GM12878 (cell line): ENCODE measurements around the gene MFN1. TPM values are rescaled to one million over a fixed set of nuclear protein-coding genes. Genes with fewer than 3 reads are reported as not detected.

Source experiments
- ATAC-seq: fragments of 200-7000 bp; cut with Tn5 transposase; 3 replicates; pipeline ENCODE4 v1.9.1; 2020; ENCODE audit warnings: mild to moderate bottlenecking, moderate library complexity
- BruUV-seq: library from RNA; stranded (reverse); fragments of 400-500 nt; replicated peaks from 2 replicates; lab custom pipeline; 2021; lab: Mats Ljungman, UMichigan
- CTCF ChIA-PET: fragments of 300-600 bp; sonication (Branson Sonifier 250); formaldehyde crosslinking; extraction: SDS; loops from one replicate; lab custom pipeline; 2021; ENCODE audit warnings: inconsistent platforms; lab: Yijun Ruan, JAX
- POLR2A ChIA-PET: fragments of 350-600 bp; formaldehyde crosslinking; extraction: SDS; loops from one replicate; lab custom pipeline; 2021; ENCODE audit warnings: inconsistent platforms; lab: Charles Lee
- RAD21 ChIA-PET: fragments of 300-600 bp; sonication (Branson Sonifier 250); formaldehyde crosslinking; loops from one replicate; lab custom pipeline; 2023; ENCODE audit warnings: antibody characterized with exemption; ENCODE audit not compliant: unreplicated experiment; lab: Charles Lee
- SMC1A ChIA-PET: fragments of 300-600 bp; sonication (Branson Sonifier 250); formaldehyde crosslinking; loops from one replicate; lab custom pipeline; 2023; ENCODE audit not compliant: unreplicated experiment, uncharacterized antibody; lab: Charles Lee
- DNase-seq: peaks from one replicate; pipeline ENCODE4 v3.0.0-alpha.2; 2011; ENCODE audit warnings: low read depth, low spot score
- FAIRE-seq: peaks from 3 replicates; lab custom pipeline; 2011; peaks lifted over from hg19 to GRCh38; lab: Jason Lieb, UNC
- H2AFZ ChIP-seq: 2 replicates; pipeline ENCODE4 v1.6.0; 2011; ENCODE audit warnings: low read depth, low read length, control low read depth; ENCODE audit not compliant: control insufficient read depth
- H3K27ac ChIP-seq: 2 replicates; pipeline ENCODE4 v1.5.1; 2011; ENCODE audit warnings: control low read depth; ENCODE audit not compliant: control insufficient read depth, insufficient read depth
- H3K27me3 ChIP-seq, 2 experiments: replicated peaks in 1 of 2; 2 replicates each; pipeline versions ENCODE4 v1.6.0 to v1.6.1; 2011; ENCODE audit warnings: low read length in 1 of 2; ENCODE audit not compliant: control insufficient read depth in 2 of 2, insufficient read depth in 2 of 2
- H3K36me3 ChIP-seq, 2 experiments: 2 replicates each; pipeline ENCODE4 v1.5.1; 2011; ENCODE audit warnings: low read length in 1 of 2; ENCODE audit not compliant: control insufficient read depth in 2 of 2, insufficient read depth in 2 of 2
- H3K4me1 ChIP-seq: 2 replicates; pipeline ENCODE4 v1.6.1; 2011; ENCODE audit warnings: mild to moderate bottlenecking, low read length, moderate library complexity, mixed read lengths; ENCODE audit not compliant: control insufficient read depth, insufficient read depth
- H3K4me2 ChIP-seq: 2 replicates; pipeline ENCODE4 v1.6.0; 2011; ENCODE audit warnings: control low read depth; ENCODE audit not compliant: control insufficient read depth, insufficient read depth
- H3K4me3 ChIP-seq: fragments of 200-600 bp; sonication (generic); 2 replicates; pipeline ENCODE4 v1.5.1; 2016
- H3K79me2 ChIP-seq: 2 replicates; pipeline ENCODE4 v1.6.0; 2011; ENCODE audit warnings: low read length; ENCODE audit not compliant: control insufficient read depth, insufficient read depth
- H3K9ac ChIP-seq: 2 replicates; pipeline ENCODE4 v1.8.0; 2011; ENCODE audit warnings: low read length, control low read depth, mixed read lengths; ENCODE audit not compliant: control insufficient read depth, insufficient read depth
- H3K9me3 ChIP-seq: replicated peaks from 3 replicates; pipeline ENCODE4 v1.5.1; 2011; ENCODE audit warnings: mild to moderate bottlenecking, low read length; ENCODE audit not compliant: control insufficient read depth, insufficient read depth
- H4K20me1 ChIP-seq: 2 replicates; pipeline ENCODE4 v1.6.0; 2011; ENCODE audit not compliant: control insufficient read depth, insufficient read depth
- BHLHE40 ChIP-seq, 2 experiments: fragments of 450-650 bp in 1 of 2; IDR thresholded peaks; 2 replicates each; pipeline ENCODE4 v1.6.1; 2011 to 2017; ENCODE audit warnings: low read depth in 2 of 2, borderline replicate concordance in 1 of 2, improper control_type of control experiment in 1 of 2, low read length in 1 of 2, mild to moderate bottlenecking in 1 of 2
- CTCF ChIP-seq, 3 experiments: IDR thresholded peaks in 2 of 3; conservative IDR thresholded peaks in 1 of 3; 2 replicates each; pipeline ENCODE4 v1.5.1; 2011; ENCODE audit warnings: low read depth in 3 of 3, low read length in 3 of 3, mild to moderate bottlenecking in 3 of 3, control low read depth in 2 of 3, moderate library complexity in 2 of 3, inconsistent platforms in 1 of 3, mixed read lengths in 1 of 3; ENCODE audit not compliant: control insufficient read depth in 2 of 3, insufficient read depth in 1 of 3; ENCODE audit errors: extremely low read depth in 1 of 3
- HCFC1 ChIP-seq: fragments of 150-350 bp; IDR thresholded peaks from 2 replicates; pipeline ENCODE4 v1.6.1; 2014; ENCODE audit warnings: low read length
- RAD21 ChIP-seq: IDR thresholded peaks from 2 replicates; pipeline ENCODE4 v1.6.1; 2011; ENCODE audit warnings: mild to moderate bottlenecking, low read depth, low read length, moderate library complexity; ENCODE audit not compliant: insufficient read depth
- SMAD5 ChIP-seq: IDR thresholded peaks from 2 replicates; pipeline ENCODE4 v1.6.1; 2016; ENCODE audit warnings: antibody characterized with exemption, low read depth
- STAT1 ChIP-seq: fragments of 450-650 bp; conservative IDR thresholded peaks from 2 replicates; pipeline ENCODE4 v1.6.1; 2014; ENCODE audit warnings: antibody characterized with exemption, mild to moderate bottlenecking
- WGBS: methylation state at CpG from one replicate; pipeline ENCODE4 v1.1.6; 2016; ENCODE audit warnings: low lambda C conversion rate; ENCODE audit not compliant: insufficient replicate concordance, insufficient coverage; ENCODE audit errors: missing lambda C conversion rate; 5-methylcytosine and 5-hydroxymethylcytosine counted together
- in situ Hi-C: fragments of 300-500 bp; cut with MboI; formaldehyde crosslinking; loops from 9 replicates; pipeline ENCODE4 v1.14.3; 2018; ENCODE audit warnings: mixed read lengths
- intact Hi-C: fragments of 100-400 bp; cut with micrococcal nuclease; formaldehyde crosslinking; loops from one replicate; pipeline ENCODE4 v1.14.2; 2022; ENCODE audit not compliant: unreplicated experiment
- polyA plus RNA-seq, 11 experiments: library from polyadenylated mRNA; depleted of rRNA in 4 of 11; unstranded in 6 of 11; stranded (reverse) in 5 of 11; fragments of >200 nt; fragmentation: Nextera tagmentation in 4 of 11; fragmentation: Illumina TruSeq in 1 of 11; extraction: Ambion mirVana in 4 of 11; extraction: Trizol in 1 of 11; gene quantifications; 1 replicate in 1 of 11; 2 replicates in 10 of 11; pipeline versions ENCODE4 v1.2.1 to v1.2.3, GENCODE V29; 2011 to 2016; ENCODE audit warnings: inconsistent platforms in 2 of 11, missing spikeins in 2 of 11, low read depth in 1 of 11
- total RNA-seq, 4 experiments: library from RNA; depleted of rRNA in 3 of 4; stranded (reverse); fragments of >200 nt in 3 of 4; fragmentation: Illumina TruSeq in 1 of 4; extraction: Trizol in 1 of 4; gene quantifications; 2 replicates each; pipeline versions ENCODE4 v1.2.1 to v1.2.3, GENCODE V29; 2013 to 2021

Gene MFN1
- total and polyA plus RNA-seq, 10 of the 15 experiments (the other 5 are each of a cell fraction or from before 2014, with no cell fraction given), result 14.4 to 120 (median 39.8) TPM

DNA sequence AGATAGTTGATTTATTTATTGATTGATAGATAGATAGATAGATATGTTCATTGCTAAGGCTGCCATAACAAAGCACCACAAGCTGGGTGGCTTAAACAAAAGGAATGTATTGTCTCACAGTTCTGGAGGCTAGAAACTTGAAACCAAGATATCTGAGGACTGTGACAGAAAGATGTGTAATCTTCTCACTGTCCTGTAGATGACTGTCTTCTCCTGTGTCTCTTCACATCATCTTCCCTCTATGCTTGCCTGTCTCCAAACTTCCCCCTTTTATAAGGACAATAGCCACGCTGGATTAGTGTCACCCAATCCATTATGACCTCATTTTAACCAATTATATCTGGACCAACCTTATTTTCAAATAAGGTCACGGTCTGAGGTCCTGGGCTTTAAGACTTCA lies 62.8 kb downstream of the MFN1 start:
- Histone ChIP-seq H3K4me2 (no peak overlapping the region), H4K20me1 (no peaks in the 10 kb centered on the region), H3K9me3 (no peaks in the 10 kb centered on the region), H3K36me3 (0 out of 4 replicates have a peak, but pooled peaks cover 0 to 6% of the 10 kb centered on the region in 2 experiments), H3K27ac (no peak overlapping the region), H3K27me3 (no peaks in the 10 kb centered on the region), H2AFZ (no peak overlapping the region), H3K9ac (no peak overlapping the region), H3K4me3 (no peak overlapping the region), H3K79me2 (no peaks in the 10 kb centered on the region), H3K4me1 (no peaks in the 10 kb centered on the region)
- POLR2A ChIA-PET, result no interaction called here
- no TSS peak for BruUV-seq
- in situ Hi-C loops, result no loop called here
- ATAC-seq, result peak; percentile 67
- DNase-seq, result no peak
- intact Hi-C loops, result no loop called here
- SMC1A ChIA-PET, result interaction anchor here (0.5 kb wide), 1 partner anchor 37 kb away, joined by 3 read pairs; no protein-coding TSS in a partner anchor
- WGBS, result 95% methylated on average over 2 of the region's 2 CpGs
- TF ChIP-seq HCFC1, result no peak
- peak; percentile 48; the same call in 1 of the 2 replicates for TF ChIP-seq RAD21
- TF ChIP-seq CTCF (IDR thresholded peaks at IDR 0.05 in 2 of 3, conservative IDR thresholded peaks at IDR 0.05 in 1 of 3; ENCODE audit: control insufficient read depth in 2 of 3, extremely low read depth in 1 of 3, insufficient read depth in 1 of 3, low read depth in 3 of 3, low read length in 3 of 3), result peak; percentile 1 to 27 (median 20); a peak in 3 of 6 replicates
- TF ChIP-seq STAT1, result no peak
- TF ChIP-seq BHLHE40 (IDR thresholded peaks at IDR 0.05; ENCODE audit: borderline replicate concordance in 1 of 2, low read depth in 2 of 2, low read length in 1 of 2), result no peak
- no peak for TF ChIP-seq SMAD5
- RAD21 ChIA-PET, result no interaction called here
- CTCF ChIA-PET, result no interaction called here
- FAIRE-seq, result no peak
